Thyroid gland (tissue), 4 donors: ENCODE data around the gene PPP3CA.

ENCODE experiments used
- POLR2A ChIP-seq, 2 donors: fragments of 450-650 bp; IDR thresholded peaks; one replicate each; pipeline ENCODE4 v1.6.1; 2017; ENCODE audit warnings: antibody characterized with exemption in 2 of 2, mild to moderate bottlenecking in 2 of 2, moderate library complexity in 1 of 2
- TF ChIP-seq, protein P1 (sequence below), 6 experiments: fragments of 200-600 bp in 3 of 6; fragments of 450-650 bp in 3 of 6; sonication (generic) in 3 of 6; IDR thresholded peaks; one replicate each; pipeline ENCODE4 v1.5.1; 2016 to 2019; ENCODE audit warnings: antibody characterized with exemption in 6 of 6, mild to moderate bottlenecking in 2 of 6, inconsistent platforms in 1 of 6, moderate library complexity in 1 of 6

DNA sequence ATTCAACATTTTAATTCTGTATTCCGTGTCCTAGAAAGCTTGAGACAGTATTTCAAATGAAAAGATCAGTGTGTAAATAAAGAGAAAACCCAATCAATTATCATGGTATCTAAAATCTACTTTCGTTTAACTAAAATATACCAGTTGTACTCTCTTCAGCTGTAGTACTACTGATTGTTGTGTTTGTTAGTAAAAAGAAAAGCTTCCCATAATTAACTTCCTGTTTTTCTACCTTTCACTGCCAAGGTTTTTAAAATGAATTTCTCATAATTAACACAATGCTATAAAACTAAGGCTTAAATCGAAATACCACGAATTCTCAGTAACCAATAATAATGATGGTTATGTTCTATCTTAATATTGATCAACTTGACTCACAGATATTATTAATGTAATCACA lies 37.4 kb downstream of the PPP3CA start:
- TF ChIP-seq, protein P1, sequence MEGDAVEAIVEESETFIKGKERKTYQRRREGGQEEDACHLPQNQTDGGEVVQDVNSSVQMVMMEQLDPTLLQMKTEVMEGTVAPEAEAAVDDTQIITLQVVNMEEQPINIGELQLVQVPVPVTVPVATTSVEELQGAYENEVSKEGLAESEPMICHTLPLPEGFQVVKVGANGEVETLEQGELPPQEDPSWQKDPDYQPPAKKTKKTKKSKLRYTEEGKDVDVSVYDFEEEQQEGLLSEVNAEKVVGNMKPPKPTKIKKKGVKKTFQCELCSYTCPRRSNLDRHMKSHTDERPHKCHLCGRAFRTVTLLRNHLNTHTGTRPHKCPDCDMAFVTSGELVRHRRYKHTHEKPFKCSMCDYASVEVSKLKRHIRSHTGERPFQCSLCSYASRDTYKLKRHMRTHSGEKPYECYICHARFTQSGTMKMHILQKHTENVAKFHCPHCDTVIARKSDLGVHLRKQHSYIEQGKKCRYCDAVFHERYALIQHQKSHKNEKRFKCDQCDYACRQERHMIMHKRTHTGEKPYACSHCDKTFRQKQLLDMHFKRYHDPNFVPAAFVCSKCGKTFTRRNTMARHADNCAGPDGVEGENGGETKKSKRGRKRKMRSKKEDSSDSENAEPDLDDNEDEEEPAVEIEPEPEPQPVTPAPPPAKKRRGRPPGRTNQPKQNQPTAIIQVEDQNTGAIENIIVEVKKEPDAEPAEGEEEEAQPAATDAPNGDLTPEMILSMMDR (IDR thresholded peaks at IDR 0.05), result no peak
- no peak for TF ChIP-seq POLR2A (IDR thresholded peaks at IDR 0.05)
